Stomach (tissue), 4 donors: ENCODE results near the gene TNNC1.

Experiments used
- EP300 ChIP-seq: sonication (generic); formaldehyde crosslinking; IDR thresholded peaks from one replicate; pipeline ENCODE4 v1.6.1; 2017; ENCODE audit warnings: antibody characterized with exemption
- POLR2A ChIP-seq, 4 donors: fragments of 450-650 bp; IDR thresholded peaks; one replicate each; pipeline ENCODE4 v1.6.1; 2016; ENCODE audit warnings: antibody characterized with exemption in 4 of 4, control low read depth in 2 of 4, mild to moderate bottlenecking in 1 of 4, moderate library complexity in 1 of 4
- TF ChIP-seq, protein P1 (sequence below), 7 experiments: fragments of 450-650 bp in 4 of 7; fragments of 200-600 bp in 3 of 7; sonication (generic) in 3 of 7; IDR thresholded peaks; one replicate each; pipeline ENCODE4 v1.5.1; 2016 to 2019; ENCODE audit warnings: antibody characterized with exemption in 7 of 7, control low read depth in 2 of 7, mild to moderate bottlenecking in 1 of 7

DNA sequence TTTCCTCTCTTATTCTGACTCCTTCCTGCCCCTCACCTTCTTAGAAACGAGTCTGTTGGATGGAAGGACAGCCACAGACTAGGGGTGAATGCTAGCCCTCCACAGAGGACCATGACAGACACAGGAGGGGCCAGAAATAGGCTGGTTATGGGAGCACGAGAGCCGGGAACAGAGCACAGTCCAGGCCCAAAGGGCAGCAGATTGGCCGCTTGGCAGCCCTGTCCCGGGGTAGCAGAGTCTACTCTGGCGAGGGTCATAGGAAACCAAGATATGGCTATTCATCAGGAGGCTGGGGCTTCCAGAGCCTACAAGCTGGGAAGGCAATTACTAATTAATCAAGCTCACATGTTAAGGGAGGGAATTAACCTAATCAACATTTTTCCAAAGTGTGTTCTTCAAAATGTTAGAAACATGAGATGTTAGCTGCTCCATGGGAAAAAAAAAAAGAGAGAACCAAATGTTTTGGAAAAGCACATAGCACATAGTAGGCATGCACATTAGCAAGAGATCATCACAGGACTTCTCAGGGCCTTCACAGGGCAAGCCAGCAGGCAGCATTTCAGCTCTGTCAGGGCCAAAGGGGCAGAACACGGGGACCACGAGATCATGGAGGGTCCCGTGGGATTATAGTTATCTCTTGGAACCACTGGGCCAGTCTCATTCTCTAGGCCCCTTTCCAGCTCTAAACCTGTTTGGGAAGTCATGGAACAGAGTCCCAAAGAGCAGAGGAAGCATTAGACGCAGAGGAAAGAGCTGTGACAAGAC is 22.2 kb downstream of the TNNC1 start:
- TF ChIP-seq, protein P1, sequence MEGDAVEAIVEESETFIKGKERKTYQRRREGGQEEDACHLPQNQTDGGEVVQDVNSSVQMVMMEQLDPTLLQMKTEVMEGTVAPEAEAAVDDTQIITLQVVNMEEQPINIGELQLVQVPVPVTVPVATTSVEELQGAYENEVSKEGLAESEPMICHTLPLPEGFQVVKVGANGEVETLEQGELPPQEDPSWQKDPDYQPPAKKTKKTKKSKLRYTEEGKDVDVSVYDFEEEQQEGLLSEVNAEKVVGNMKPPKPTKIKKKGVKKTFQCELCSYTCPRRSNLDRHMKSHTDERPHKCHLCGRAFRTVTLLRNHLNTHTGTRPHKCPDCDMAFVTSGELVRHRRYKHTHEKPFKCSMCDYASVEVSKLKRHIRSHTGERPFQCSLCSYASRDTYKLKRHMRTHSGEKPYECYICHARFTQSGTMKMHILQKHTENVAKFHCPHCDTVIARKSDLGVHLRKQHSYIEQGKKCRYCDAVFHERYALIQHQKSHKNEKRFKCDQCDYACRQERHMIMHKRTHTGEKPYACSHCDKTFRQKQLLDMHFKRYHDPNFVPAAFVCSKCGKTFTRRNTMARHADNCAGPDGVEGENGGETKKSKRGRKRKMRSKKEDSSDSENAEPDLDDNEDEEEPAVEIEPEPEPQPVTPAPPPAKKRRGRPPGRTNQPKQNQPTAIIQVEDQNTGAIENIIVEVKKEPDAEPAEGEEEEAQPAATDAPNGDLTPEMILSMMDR (IDR thresholded peaks at IDR 0.05), result no peak
- TF ChIP-seq POLR2A (IDR thresholded peaks at IDR 0.05) (no peak), EP300 (no peak)
